HK-2 (cell line): ENCODE data around the gene ZNF248.
"Not testable (repeated sequence)": the region's sequence is repeated elsewhere in the genome, so short reads cannot be mapped to it uniquely, and the experiment has no call there.

Experiments used
- DNase-seq: peaks from one replicate; pipeline ENCODE4 v3.0.0-alpha.2; 2018; ENCODE audit not compliant: unreplicated experiment

ZNF248 gene

GRCh38 chr10:37741831-37742230 is 115.6 kb downstream of the ZNF248 start:
- DNase-seq, result no peak

GRCh38 chr10:37739181-37739580 is 118.2 kb downstream of the ZNF248 start:
- DNase-seq, result no peak

- DNase-seq, result not testable (repeated sequence)
Observed at GRCh38 chr10:37738241-37738640, 119.2 kb downstream of the ZNF248 start.

DNA sequence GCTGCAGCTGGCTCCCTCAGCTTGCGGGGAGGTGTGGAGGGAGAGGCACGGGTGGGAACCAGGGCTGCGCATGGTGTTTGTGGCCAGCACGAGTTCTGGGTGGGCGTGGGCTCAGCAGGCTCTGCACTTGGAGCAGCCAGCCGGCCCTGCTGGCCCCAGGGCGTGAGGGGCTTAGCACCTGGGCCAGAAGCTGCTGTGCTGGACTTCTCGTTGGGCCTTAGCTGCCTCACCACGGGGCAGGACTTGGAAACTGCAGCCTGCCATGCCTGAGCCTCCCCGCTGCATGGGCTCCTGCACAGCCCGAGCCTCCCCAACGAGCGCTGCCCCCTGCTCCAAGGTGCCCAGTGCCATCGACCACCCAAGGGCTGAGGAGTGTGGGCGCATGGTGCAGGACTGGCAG is 120.1 kb downstream of the ZNF248 start:
- DNase-seq, result no peak

GRCh38 chr10:37736120-37736519 is 121.3 kb downstream of the ZNF248 start:
- no peak for DNase-seq

- DNase-seq, result peak; percentile 23
Observed at GRCh38 chr10:37734971-37735370, 122.4 kb downstream of the ZNF248 start.
